Neural cell (in vitro differentiated cells): ENCODE data around the gene FMN2.

Experiments used
- EZH2 ChIP-seq: fragments of 200-600, 300-800 bp; shearing (Covaris generic), sonication (generic); IDR thresholded peaks from 2 replicates; pipeline ENCODE4 v1.6.1; 2014; ENCODE audit warnings: antibody characterized with exemption, low read length, borderline replicate concordance, mild to moderate bottlenecking; ENCODE audit not compliant: insufficient read depth, poor library complexity, severe bottlenecking
- MXI1 ChIP-seq: fragments of 450-650 bp; conservative IDR thresholded peaks from 2 replicates; pipeline ENCODE4 v1.6.1; 2014; ENCODE audit warnings: antibody characterized with exemption, mild to moderate bottlenecking; ENCODE audit not compliant: poor library complexity, severe bottlenecking
- REST ChIP-seq: IDR thresholded peaks from 2 replicates; pipeline ENCODE4 v1.6.1; 2012; ENCODE audit warnings: borderline replicate concordance
- SMC3 ChIP-seq: fragments of 450-650 bp; conservative IDR thresholded peaks from 2 replicates; pipeline ENCODE4 v1.6.1; 2014; ENCODE audit warnings: antibody characterized with exemption, mild to moderate bottlenecking, moderate library complexity; ENCODE audit not compliant: poor library complexity
- TAF1 ChIP-seq: IDR thresholded peaks from 2 replicates; pipeline ENCODE4 v1.6.1; 2012; ENCODE audit warnings: low read depth
- TF ChIP-seq, protein P1 (sequence below): fragments of 450-650 bp; IDR thresholded peaks from 2 replicates; pipeline ENCODE4 v1.5.1; 2014; ENCODE audit warnings: antibody characterized with exemption, mild to moderate bottlenecking, moderate library complexity; ENCODE audit not compliant: poor library complexity, severe bottlenecking

DNA sequence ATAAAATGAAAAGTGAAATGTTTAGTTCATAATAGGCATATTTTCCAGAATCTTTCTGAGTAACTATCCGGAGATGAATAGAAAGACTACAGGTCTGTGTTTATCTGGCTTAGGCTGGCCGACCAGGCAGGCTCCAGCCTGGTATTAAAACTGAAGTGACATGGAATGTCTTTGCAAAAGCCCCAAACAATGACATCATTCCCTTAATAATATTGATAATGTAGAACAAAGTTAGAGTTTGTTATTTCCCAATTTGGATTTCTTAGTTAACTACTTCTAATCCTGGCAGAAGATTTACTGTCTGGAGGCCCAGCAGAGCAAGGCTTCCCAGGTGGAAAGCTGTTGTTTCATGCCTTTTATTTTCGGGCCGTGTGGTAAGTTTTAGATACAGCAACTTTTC, 312.6 kb downstream of the FMN2 start:
- TF ChIP-seq, protein P1, sequence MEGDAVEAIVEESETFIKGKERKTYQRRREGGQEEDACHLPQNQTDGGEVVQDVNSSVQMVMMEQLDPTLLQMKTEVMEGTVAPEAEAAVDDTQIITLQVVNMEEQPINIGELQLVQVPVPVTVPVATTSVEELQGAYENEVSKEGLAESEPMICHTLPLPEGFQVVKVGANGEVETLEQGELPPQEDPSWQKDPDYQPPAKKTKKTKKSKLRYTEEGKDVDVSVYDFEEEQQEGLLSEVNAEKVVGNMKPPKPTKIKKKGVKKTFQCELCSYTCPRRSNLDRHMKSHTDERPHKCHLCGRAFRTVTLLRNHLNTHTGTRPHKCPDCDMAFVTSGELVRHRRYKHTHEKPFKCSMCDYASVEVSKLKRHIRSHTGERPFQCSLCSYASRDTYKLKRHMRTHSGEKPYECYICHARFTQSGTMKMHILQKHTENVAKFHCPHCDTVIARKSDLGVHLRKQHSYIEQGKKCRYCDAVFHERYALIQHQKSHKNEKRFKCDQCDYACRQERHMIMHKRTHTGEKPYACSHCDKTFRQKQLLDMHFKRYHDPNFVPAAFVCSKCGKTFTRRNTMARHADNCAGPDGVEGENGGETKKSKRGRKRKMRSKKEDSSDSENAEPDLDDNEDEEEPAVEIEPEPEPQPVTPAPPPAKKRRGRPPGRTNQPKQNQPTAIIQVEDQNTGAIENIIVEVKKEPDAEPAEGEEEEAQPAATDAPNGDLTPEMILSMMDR = no peak
- TF ChIP-seq REST = no peak
- no peak for TF ChIP-seq MXI1
- no peak for TF ChIP-seq TAF1
- TF ChIP-seq SMC3 = no peak
- TF ChIP-seq EZH2 = no peak
